Smooth muscle cell (in vitro differentiated cells): ENCODE measurements around the gene AJAP1. TPM values are rescaled to one million over a fixed set of nuclear protein-coding genes. Genes with fewer than 3 reads are reported as not detected.

ENCODE experiments used
- DNase-seq: peaks from one replicate; lab custom pipeline; 2025; ENCODE audit not compliant: unreplicated experiment; lab: John Stamatoyannopoulos, UW
- H2AFZ ChIP-seq: fragments of 200-600 bp; sonication (generic); 2 replicates; pipeline ENCODE4 v1.6.0; 2016; ENCODE audit warnings: antibody characterized with exemption, low read depth, mild to moderate bottlenecking
- H3F3A ChIP-seq: fragments of 200-600 bp; sonication (generic); 2 replicates; pipeline ENCODE4 v1.6.0; 2017; ENCODE audit warnings: antibody characterized with exemption, low read depth
- H3K27ac ChIP-seq: fragments of 200-600 bp; sonication (generic); 2 replicates; pipeline ENCODE4 v1.5.1; 2016; ENCODE audit warnings: low read depth, mild to moderate bottlenecking
- H3K27me3 ChIP-seq: fragments of 200-600 bp; sonication (generic); 2 replicates; pipeline ENCODE4 v1.6.1; 2016; ENCODE audit warnings: low read depth, mild to moderate bottlenecking
- H3K36me3 ChIP-seq: fragments of 200-600 bp; sonication (generic); 2 replicates; pipeline ENCODE4 v1.5.1; 2016; ENCODE audit warnings: low read depth
- H3K4me1 ChIP-seq: fragments of 200-600 bp; sonication (generic); 2 replicates; pipeline ENCODE4 v1.5.1; 2016; ENCODE audit warnings: low read depth
- H3K4me2 ChIP-seq: fragments of 200-600 bp; sonication (generic); 2 replicates; pipeline ENCODE4 v1.6.0; 2016; ENCODE audit warnings: mild to moderate bottlenecking
- H3K4me3 ChIP-seq: fragments of 200-600 bp; sonication (generic); 2 replicates; pipeline ENCODE4 v1.5.1; 2016; ENCODE audit warnings: mild to moderate bottlenecking
- H3K79me2 ChIP-seq: fragments of 200-600 bp; sonication (generic); 2 replicates; pipeline ENCODE4 v1.6.0; 2016; ENCODE audit warnings: low read depth, mild to moderate bottlenecking
- H3K9ac ChIP-seq: fragments of 200-600 bp; sonication (generic); 2 replicates; pipeline ENCODE4 v1.6.0; 2016; ENCODE audit warnings: low read depth
- H3K9me3 ChIP-seq: fragments of 200-600 bp; sonication (generic); replicated peaks from 2 replicates; pipeline ENCODE4 v1.5.1; 2016; ENCODE audit warnings: low read depth
- H4K20me1 ChIP-seq: fragments of 200-600 bp; sonication (generic); 2 replicates; pipeline ENCODE4 v1.6.0; 2016; ENCODE audit warnings: low read depth
- CTCF ChIP-seq: fragments of 200-600 bp; sonication (generic); IDR thresholded peaks from 2 replicates; pipeline ENCODE4 v1.5.1; 2017; ENCODE audit warnings: borderline replicate concordance, mild to moderate bottlenecking, antibody characterized with exemption; ENCODE audit not compliant: insufficient read depth, poor library complexity, severe bottlenecking
- WGBS: methylation state at CpG from one replicate; pipeline ENCODE4 v1.1.7; 2016; ENCODE audit warnings: low lambda C conversion rate; 5-methylcytosine and 5-hydroxymethylcytosine counted together
- polyA plus RNA-seq: library from polyadenylated mRNA; unstranded; fragments of >200 nt; fragmentation: Nextera tagmentation; extraction: Ambion mirVana; gene quantifications from 2 replicates; pipeline ENCODE4 v1.2.1, GENCODE V29; 2016
- total RNA-seq: library from RNA; depleted of rRNA; stranded (reverse); fragments of >200 nt; gene quantifications from 2 replicates; pipeline ENCODE4 v1.2.3, GENCODE V29; 2014

AJAP1 gene
- total and polyA plus RNA-seq, 2 experiments from 2014 or later: 0.10 to 0.58 TPM

DNA sequence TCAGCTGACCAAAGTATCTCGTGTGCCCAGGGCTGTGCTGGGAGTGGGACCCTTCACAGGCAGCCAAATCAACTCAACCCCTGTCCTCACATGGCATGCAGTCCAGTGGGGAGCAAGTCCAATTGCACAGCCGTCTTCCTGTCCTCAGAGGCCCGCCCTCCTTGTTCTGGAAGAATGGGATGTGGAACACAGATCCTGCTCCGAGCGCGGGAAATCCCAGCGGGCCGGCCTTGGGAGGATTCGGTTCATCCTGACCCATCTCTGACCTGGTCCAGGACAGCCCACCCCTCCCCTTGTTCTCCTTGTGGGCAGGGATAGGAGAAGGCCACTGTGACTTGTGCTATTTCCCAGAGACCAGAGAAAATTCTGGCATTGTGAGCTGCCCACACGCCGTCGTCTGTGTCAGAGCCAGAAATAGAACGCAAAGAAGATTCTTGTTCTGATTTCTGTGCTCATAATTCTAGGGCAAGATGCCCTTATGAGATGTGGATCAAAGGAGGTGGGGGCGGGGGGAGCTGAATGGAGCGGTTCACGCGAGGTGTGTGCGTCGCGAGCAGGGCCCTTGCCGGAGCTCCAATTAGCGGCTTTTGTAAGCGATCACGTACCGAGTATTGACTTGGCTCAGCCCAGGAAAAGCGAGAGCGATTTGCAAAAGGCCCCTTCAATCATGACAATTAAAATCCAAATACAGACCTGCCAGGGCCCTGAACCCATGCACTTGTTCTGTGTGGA, 79.2 kb downstream of the AJAP1 start:
- no peaks in the 10 kb centered on the region for H3K9me3 ChIP-seq
- 87% methylated on average over 27 of the region's 27 CpGs for WGBS
- no peak overlapping the region for H3K27ac ChIP-seq

DNA sequence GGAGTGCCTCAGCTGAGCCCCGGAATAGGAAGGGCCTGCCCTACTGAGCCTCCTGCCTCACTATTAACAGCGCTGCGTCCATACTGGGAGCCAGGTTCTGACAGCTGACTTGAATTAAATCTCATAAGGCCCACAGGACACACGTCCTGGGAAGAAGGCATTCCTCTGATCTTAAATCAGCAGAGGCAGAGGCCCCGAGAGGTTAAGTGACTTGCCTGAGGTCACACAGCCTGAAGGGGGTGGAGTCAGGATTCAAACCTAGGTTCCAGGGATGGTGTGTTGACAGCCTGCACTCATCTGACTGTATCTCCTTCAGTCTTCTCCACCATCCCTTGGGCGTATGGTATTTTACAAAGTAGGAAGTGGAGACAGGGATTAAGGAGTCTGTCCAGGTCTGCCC, 79.8 kb downstream of the AJAP1 start:
- no peaks in the 10 kb centered on the region for H3K79me2 ChIP-seq
- H3K9me3 ChIP-seq: no peaks in the 10 kb centered on the region
- no peaks in the 10 kb centered on the region for H3K36me3 ChIP-seq
- no peak for DNase-seq
- H3K4me3 ChIP-seq: no peak overlapping the region
- no peak overlapping the region for H3K27ac ChIP-seq
- H2AFZ ChIP-seq: no peak overlapping the region
- H3K4me1 ChIP-seq: peaks cover 4% of the 10 kb centered on the region
- H3K4me2 ChIP-seq: no peak overlapping the region
- no peaks in the 10 kb centered on the region for H4K20me1 ChIP-seq
- H3F3A ChIP-seq: no peaks in the 10 kb centered on the region
- no peak overlapping the region for H3K9ac ChIP-seq
- TF ChIP-seq CTCF: no peak
- 86% methylated on average over 6 of the region's 6 CpGs for WGBS
- H3K27me3 ChIP-seq: no peaks in the 10 kb centered on the region

More for the DNA sequence above, 79.2 kb downstream of the AJAP1 start:
- no peak for DNase-seq
- no peak overlapping the region for H3K4me3 ChIP-seq
- H3K79me2 ChIP-seq: no peaks in the 10 kb centered on the region
- H3K9ac ChIP-seq: no peak overlapping the region
- H3K36me3 ChIP-seq: no peaks in the 10 kb centered on the region
- H3K27me3 ChIP-seq: no peaks in the 10 kb centered on the region
- peaks cover 4% of the 10 kb centered on the region for H3K4me1 ChIP-seq
- H2AFZ ChIP-seq: no peak overlapping the region
- H3K4me2 ChIP-seq: no peak overlapping the region
- no peaks in the 10 kb centered on the region for H4K20me1 ChIP-seq
- TF ChIP-seq CTCF: no peak
- no peaks in the 10 kb centered on the region for H3F3A ChIP-seq

DNA sequence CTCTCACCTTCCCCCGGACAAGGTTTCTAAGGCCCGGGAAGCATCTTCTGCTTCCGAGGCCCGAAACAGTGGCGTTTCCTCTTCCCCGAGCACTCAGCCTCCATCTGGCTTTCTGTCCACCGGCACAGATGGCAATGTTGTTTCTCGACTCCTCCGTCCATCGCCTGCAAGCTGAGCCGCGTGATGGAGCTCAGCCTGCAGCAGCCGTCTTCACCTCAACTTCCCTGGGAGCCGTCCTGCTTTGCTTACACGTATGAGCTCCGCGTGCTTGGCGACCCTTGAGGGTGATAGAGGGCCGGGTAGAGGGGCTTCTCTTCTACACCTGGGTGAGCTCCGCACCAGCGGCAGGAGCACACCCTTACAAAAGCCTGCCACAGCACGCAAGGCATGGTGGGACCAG, 80.4 kb downstream of the AJAP1 start:
- no peaks in the 10 kb centered on the region for H3K79me2 ChIP-seq

More for the DNA sequence above, 80.4 kb downstream of the AJAP1 start:
- no peaks in the 10 kb centered on the region for H3F3A ChIP-seq
- H2AFZ ChIP-seq: no peak overlapping the region
- H3K4me1 ChIP-seq: peaks cover 4% of the 10 kb centered on the region
- no peak overlapping the region for H3K4me2 ChIP-seq
- H3K27me3 ChIP-seq: no peaks in the 10 kb centered on the region
- 95% methylated on average over 22 of the region's 22 CpGs for WGBS
- no peaks in the 10 kb centered on the region for H3K36me3 ChIP-seq
- H3K27ac ChIP-seq: no peak overlapping the region
- no peaks in the 10 kb centered on the region for H3K9me3 ChIP-seq
- no peak for TF ChIP-seq CTCF
- H3K9ac ChIP-seq: no peak overlapping the region
- H3K4me3 ChIP-seq: no peak overlapping the region
- no peak for DNase-seq
- no peaks in the 10 kb centered on the region for H4K20me1 ChIP-seq
